ENCODE results near the gene GTPBP1. TPM values are rescaled to one million over a fixed set of nuclear protein-coding genes. Genes with fewer than 3 reads are reported as not detected.

Gene GTPBP1
- total and polyA plus RNA-seq, 2 of the 13 experiments (the other 11 are each of a cell fraction or from before 2014, with no cell fraction given), result 22.3 to 27.0 TPM

DNA sequence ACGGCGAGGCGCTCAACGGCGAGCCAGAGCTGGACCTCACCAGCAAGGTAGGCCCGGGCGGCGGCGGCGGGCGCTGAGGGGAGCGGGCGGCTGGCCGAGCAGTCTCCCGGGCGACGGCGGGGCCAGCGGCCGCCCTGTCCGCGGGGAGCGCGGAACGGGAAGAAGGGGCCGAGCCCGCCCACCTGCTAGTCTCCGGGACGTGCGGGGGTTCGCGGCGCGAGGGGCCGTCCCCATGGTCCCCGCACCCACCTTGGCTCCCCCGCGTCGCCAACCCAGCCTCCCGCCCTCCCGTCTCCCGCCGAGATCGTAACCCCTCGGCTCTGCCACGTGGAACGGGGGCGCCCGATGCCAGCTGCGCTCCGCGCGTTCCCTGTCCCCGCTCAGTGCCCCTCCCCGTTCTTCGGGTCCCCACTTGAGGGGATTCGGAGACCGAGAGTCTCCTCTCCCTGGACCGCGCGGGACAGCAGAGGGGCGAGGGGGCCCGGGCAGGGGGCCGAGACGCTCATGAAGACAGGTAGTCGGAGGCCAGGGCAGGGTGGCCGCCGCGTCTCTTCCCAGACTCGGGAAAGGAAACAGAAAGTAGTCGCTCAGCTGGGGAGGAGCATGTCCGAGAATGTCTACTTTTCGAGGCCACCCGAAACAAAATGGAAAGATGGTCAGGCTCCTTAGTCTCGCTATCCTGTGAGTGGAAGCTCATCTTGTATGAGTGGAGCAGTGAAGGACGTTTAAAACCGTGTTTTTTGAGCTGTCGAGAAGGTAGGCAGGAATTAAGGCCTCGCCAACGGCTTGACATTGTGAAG, 557 bp downstream of the GTPBP1 start (continued):
- TF ChIP-seq, protein P1, sequence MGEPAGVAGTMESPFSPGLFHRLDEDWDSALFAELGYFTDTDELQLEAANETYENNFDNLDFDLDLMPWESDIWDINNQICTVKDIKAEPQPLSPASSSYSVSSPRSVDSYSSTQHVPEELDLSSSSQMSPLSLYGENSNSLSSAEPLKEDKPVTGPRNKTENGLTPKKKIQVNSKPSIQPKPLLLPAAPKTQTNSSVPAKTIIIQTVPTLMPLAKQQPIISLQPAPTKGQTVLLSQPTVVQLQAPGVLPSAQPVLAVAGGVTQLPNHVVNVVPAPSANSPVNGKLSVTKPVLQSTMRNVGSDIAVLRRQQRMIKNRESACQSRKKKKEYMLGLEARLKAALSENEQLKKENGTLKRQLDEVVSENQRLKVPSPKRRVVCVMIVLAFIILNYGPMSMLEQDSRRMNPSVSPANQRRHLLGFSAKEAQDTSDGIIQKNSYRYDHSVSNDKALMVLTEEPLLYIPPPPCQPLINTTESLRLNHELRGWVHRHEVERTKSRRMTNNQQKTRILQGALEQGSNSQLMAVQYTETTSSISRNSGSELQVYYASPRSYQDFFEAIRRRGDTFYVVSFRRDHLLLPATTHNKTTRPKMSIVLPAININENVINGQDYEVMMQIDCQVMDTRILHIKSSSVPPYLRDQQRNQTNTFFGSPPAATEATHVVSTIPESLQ (CRISPR knock-in tag; conservative IDR thresholded peaks at IDR 0.05), result no peak
- TF ChIP-seq ZNF761 (CRISPR knock-in tag; conservative IDR thresholded peaks at IDR 0.05), result no peak
- no peak for TF ChIP-seq SAFB2 (CRISPR knock-in tag; IDR thresholded peaks at IDR 0.05; ENCODE audit: borderline replicate concordance, low read depth)
- TF ChIP-seq HNRNPK (IDR thresholded peaks at IDR 0.05; ENCODE audit: low read depth, low read length, poor library complexity, severe bottlenecking), result no peak
- TF ChIP-seq SSRP1 (CRISPR knock-in tag; IDR thresholded peaks at IDR 0.05), result no peak
- TF ChIP-seq, protein P2, sequence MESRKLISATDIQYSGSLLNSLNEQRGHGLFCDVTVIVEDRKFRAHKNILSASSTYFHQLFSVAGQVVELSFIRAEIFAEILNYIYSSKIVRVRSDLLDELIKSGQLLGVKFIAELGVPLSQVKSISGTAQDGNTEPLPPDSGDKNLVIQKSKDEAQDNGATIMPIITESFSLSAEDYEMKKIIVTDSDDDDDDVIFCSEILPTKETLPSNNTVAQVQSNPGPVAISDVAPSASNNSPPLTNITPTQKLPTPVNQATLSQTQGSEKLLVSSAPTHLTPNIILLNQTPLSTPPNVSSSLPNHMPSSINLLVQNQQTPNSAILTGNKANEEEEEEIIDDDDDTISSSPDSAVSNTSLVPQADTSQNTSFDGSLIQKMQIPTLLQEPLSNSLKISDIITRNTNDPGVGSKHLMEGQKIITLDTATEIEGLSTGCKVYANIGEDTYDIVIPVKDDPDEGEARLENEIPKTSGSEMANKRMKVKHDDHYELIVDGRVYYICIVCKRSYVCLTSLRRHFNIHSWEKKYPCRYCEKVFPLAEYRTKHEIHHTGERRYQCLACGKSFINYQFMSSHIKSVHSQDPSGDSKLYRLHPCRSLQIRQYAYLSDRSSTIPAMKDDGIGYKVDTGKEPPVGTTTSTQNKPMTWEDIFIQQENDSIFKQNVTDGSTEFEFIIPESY (CRISPR knock-in tag; IDR thresholded peaks at IDR 0.05), result no peak
- TF ChIP-seq ZNF468 (CRISPR knock-in tag; IDR thresholded peaks at IDR 0.05), result 0 out of 2 replicates have a peak, but pooled peaks have one; percentile 30
- no peak for TF ChIP-seq ZBTB38 (CRISPR knock-in tag; IDR thresholded peaks at IDR 0.05)
- TF ChIP-seq ZC3H4 (CRISPR knock-in tag; IDR thresholded peaks at IDR 0.05; ENCODE audit: borderline replicate concordance), result no peak
- TF ChIP-seq TBX2 (CRISPR knock-in tag; IDR thresholded peaks at IDR 0.05; ENCODE audit: borderline replicate concordance), result peak; percentile 0; the same call in 1 of the 2 replicates
- TF ChIP-seq ZNF556 (CRISPR knock-in tag; IDR thresholded peaks at IDR 0.05; ENCODE audit: borderline replicate concordance), result 0 out of 2 replicates have a peak, but pooled peaks have one; percentile 52
- no peak for TF ChIP-seq SOX6 (IDR thresholded peaks at IDR 0.05)
- no peak for TF ChIP-seq SOX6 (CRISPR knock-in tag; IDR thresholded peaks at IDR 0.05)
- TF ChIP-seq, protein P3, sequence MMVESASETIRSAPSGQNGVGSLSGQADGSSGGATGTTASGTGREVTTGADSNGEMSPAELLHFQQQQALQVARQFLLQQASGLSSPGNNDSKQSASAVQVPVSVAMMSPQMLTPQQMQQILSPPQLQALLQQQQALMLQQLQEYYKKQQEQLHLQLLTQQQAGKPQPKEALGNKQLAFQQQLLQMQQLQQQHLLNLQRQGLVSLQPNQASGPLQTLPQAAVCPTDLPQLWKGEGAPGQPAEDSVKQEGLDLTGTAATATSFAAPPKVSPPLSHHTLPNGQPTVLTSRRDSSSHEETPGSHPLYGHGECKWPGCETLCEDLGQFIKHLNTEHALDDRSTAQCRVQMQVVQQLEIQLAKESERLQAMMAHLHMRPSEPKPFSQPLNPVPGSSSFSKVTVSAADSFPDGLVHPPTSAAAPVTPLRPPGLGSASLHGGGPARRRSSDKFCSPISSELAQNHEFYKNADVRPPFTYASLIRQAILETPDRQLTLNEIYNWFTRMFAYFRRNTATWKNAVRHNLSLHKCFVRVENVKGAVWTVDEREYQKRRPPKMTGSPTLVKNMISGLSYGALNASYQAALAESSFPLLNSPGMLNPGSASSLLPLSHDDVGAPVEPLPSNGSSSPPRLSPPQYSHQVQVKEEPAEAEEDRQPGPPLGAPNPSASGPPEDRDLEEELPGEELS (CRISPR knock-in tag; IDR thresholded peaks at IDR 0.05), result no peak
- no peak for TF ChIP-seq SATB2 (CRISPR knock-in tag; IDR thresholded peaks at IDR 0.05)
- no peak for TF ChIP-seq FOXA1 (IDR thresholded peaks at IDR 0.05)
- TF ChIP-seq FOXA1 (CRISPR knock-in tag; IDR thresholded peaks at IDR 0.05), result no peak
- TF ChIP-seq, protein P4, sequence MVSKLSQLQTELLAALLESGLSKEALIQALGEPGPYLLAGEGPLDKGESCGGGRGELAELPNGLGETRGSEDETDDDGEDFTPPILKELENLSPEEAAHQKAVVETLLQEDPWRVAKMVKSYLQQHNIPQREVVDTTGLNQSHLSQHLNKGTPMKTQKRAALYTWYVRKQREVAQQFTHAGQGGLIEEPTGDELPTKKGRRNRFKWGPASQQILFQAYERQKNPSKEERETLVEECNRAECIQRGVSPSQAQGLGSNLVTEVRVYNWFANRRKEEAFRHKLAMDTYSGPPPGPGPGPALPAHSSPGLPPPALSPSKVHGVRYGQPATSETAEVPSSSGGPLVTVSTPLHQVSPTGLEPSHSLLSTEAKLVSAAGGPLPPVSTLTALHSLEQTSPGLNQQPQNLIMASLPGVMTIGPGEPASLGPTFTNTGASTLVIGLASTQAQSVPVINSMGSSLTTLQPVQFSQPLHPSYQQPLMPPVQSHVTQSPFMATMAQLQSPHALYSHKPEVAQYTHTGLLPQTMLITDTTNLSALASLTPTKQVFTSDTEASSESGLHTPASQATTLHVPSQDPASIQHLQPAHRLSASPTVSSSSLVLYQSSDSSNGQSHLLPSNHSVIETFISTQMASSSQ (IDR thresholded peaks at IDR 0.05; ENCODE audit: low read depth), result no peak
- TF ChIP-seq, protein P4 (CRISPR knock-in tag; IDR thresholded peaks at IDR 0.05; ENCODE audit: borderline replicate concordance), result no peak
- no peak for TF ChIP-seq NCOA5 (CRISPR knock-in tag; IDR thresholded peaks at IDR 0.05)
- no peak for TF ChIP-seq MIER2 (CRISPR knock-in tag; IDR thresholded peaks at IDR 0.05)
